IMR-90 (cell line): ENCODE results near the gene ASAP2. TPM values are rescaled to one million over a fixed set of nuclear protein-coding genes. Genes with fewer than 3 reads are reported as not detected.
A peak's percentile ranks its signal among the peaks of the same experiment; 100 is the strongest.

Experiments
- ATAC-seq: fragments of 200-7000 bp; cut with Tn5 transposase; 2 replicates; pipeline ENCODE4 v1.9.1; 2020; ENCODE audit warnings: low read depth, mild to moderate bottlenecking, moderate library complexity
- BruUV-seq: library from RNA; stranded (reverse); fragments of 400-500 nt; replicated peaks from 2 replicates; lab custom pipeline; 2021; lab: Mats Ljungman, UMichigan
- CTCF ChIA-PET: fragments of 300-600 bp; formaldehyde crosslinking; extraction: SDS; loops from one replicate; lab custom pipeline; 2021; ENCODE audit warnings: antibody characterized with exemption; lab: Yijun Ruan, JAX
- POLR2A ChIA-PET: fragments of 300-600 bp; sonication (Branson Sonifier 250); formaldehyde crosslinking; loops from one replicate; lab custom pipeline; 2022; ENCODE audit warnings: antibody characterized with exemption; ENCODE audit not compliant: unreplicated experiment; lab: Charles Lee
- DNase-seq: peaks from one replicate; pipeline ENCODE4 v3.0.0; 2013
- H2AFZ ChIP-seq: replicated peaks from 2 replicates; pipeline ENCODE3; 2013; ENCODE audit warnings: low read length, mild to moderate bottlenecking; ENCODE audit not compliant: poor library complexity
- H2AK5ac ChIP-seq: 2 replicates; pipeline ENCODE4 v1.6.1; 2013; ENCODE audit warnings: low read depth, low read length, inconsistent platforms
- H2AK9ac ChIP-seq: replicated peaks from 2 replicates; pipeline ENCODE3; 2013; ENCODE audit warnings: mild to moderate bottlenecking, low read depth, low read length, moderate library complexity; ENCODE audit not compliant: poor library complexity
- H2BK120ac ChIP-seq: 2 replicates; pipeline ENCODE4 v1.6.1; 2013; ENCODE audit warnings: low read depth, low read length, inconsistent platforms
- H2BK15ac ChIP-seq: 3 replicates; pipeline ENCODE4 v1.6.1; 2013; ENCODE audit warnings: low read depth, low read length, inconsistent platforms
- H2BK20ac ChIP-seq: 2 replicates; pipeline ENCODE4 v1.6.1; 2013; ENCODE audit warnings: low read depth, mild to moderate bottlenecking, inconsistent platforms, low read length, moderate library complexity
- H2BK5ac ChIP-seq: 2 replicates; pipeline ENCODE4 v1.6.1; 2013; ENCODE audit warnings: mild to moderate bottlenecking, low read depth, low read length, inconsistent platforms; ENCODE audit not compliant: poor library complexity, severe bottlenecking
- H3K14ac ChIP-seq: replicated peaks from 2 replicates; pipeline ENCODE4 v1.6.1; 2013; ENCODE audit warnings: low read depth, low read length, inconsistent platforms
- H3K18ac ChIP-seq: 2 replicates; pipeline ENCODE4 v1.6.1; 2013; ENCODE audit warnings: low read depth, low read length, control low read depth
- H3K23ac ChIP-seq: 2 replicates; pipeline ENCODE4 v1.6.1; 2013; ENCODE audit warnings: low read depth, low read length, inconsistent platforms
- H3K27ac ChIP-seq: 2 replicates; pipeline ENCODE4 v1.5.1; 2013; ENCODE audit warnings: mild to moderate bottlenecking, control low read depth, low read length; ENCODE audit not compliant: insufficient read depth
- H3K27me3 ChIP-seq: 2 replicates; pipeline ENCODE4 v1.6.1; 2013; ENCODE audit warnings: low read length; ENCODE audit not compliant: control insufficient read depth, insufficient read depth
- H3K36me3 ChIP-seq: 2 replicates; pipeline ENCODE4 v1.6.1; 2013; ENCODE audit warnings: low read length, mixed read lengths; ENCODE audit not compliant: control insufficient read depth, insufficient read depth
- H3K4ac ChIP-seq: 2 replicates; pipeline ENCODE4 v1.6.1; 2013; ENCODE audit warnings: low read depth, low read length, inconsistent platforms
- H3K4me1 ChIP-seq: 2 replicates; pipeline ENCODE4 v1.6.1; 2013; ENCODE audit warnings: low read length, mixed read lengths; ENCODE audit not compliant: control insufficient read depth, insufficient read depth
- H3K4me2 ChIP-seq: 2 replicates; pipeline ENCODE4 v1.6.1; 2013; ENCODE audit warnings: low read depth, mild to moderate bottlenecking, control low read depth, low read length, moderate library complexity
- H3K4me3 ChIP-seq: 2 replicates; pipeline ENCODE4 v1.5.1; 2013; ENCODE audit warnings: low read depth, mild to moderate bottlenecking, control low read depth, low read length, moderate library complexity; ENCODE audit not compliant: insufficient read depth
- H3K56ac ChIP-seq: 2 replicates; pipeline ENCODE4 v1.6.1; 2013; ENCODE audit warnings: low read length, inconsistent platforms; ENCODE audit not compliant: insufficient read depth; ENCODE audit errors: extremely low read depth
- H3K79me1 ChIP-seq, 2 experiments: 2 replicates each; pipeline ENCODE4 v1.6.1; 2013; ENCODE audit warnings: low read length in 2 of 2, inconsistent platforms in 1 of 2, low read depth in 1 of 2
- H3K9ac ChIP-seq: 2 replicates; pipeline ENCODE4 v1.6.1; 2013; ENCODE audit warnings: low read depth, low read length, control low read depth
- H3K9me1 ChIP-seq: 2 replicates; pipeline ENCODE4 v1.6.1; 2013; ENCODE audit warnings: low read length, inconsistent platforms; ENCODE audit not compliant: insufficient read depth
- H3K9me3 ChIP-seq: 2 replicates; pipeline ENCODE4 v1.6.1; 2013; ENCODE audit warnings: low read length; ENCODE audit not compliant: control insufficient read depth, insufficient read depth
- H4K20me1 ChIP-seq: 2 replicates; pipeline ENCODE4 v1.6.1; 2013; ENCODE audit warnings: low read length, inconsistent platforms; ENCODE audit not compliant: insufficient read depth
- H4K5ac ChIP-seq: 2 replicates; pipeline ENCODE4 v1.6.1; 2013; ENCODE audit warnings: mild to moderate bottlenecking, low read depth, low read length, control low read depth
- H4K8ac ChIP-seq, 2 experiments: 2 replicates each; pipeline ENCODE4 v1.6.1; 2013; ENCODE audit warnings: low read depth in 2 of 2, low read length in 2 of 2, control low read depth in 1 of 2, inconsistent platforms in 1 of 2
- H4K91ac ChIP-seq: 2 replicates; pipeline ENCODE4 v1.6.1; 2013; ENCODE audit warnings: low read depth, low read length, inconsistent platforms; ENCODE audit not compliant: insufficient read depth
- CEBPB ChIP-seq: IDR thresholded peaks from 2 replicates; pipeline ENCODE4 v1.6.1; 2012; ENCODE audit warnings: low read depth, low read length, improper control_type of control experiment
- MXI1 ChIP-seq: IDR thresholded peaks from 2 replicates; pipeline ENCODE4 v1.6.1; 2012; ENCODE audit warnings: low read depth, mild to moderate bottlenecking, low read length, moderate library complexity, borderline replicate concordance
- RFX5 ChIP-seq: IDR thresholded peaks from 2 replicates; pipeline ENCODE4 v1.8.0; 2012; ENCODE audit warnings: low read depth, mild to moderate bottlenecking, low read length, moderate library complexity
- WGBS, 2 experiments: methylation state at CpG; one replicate each; pipeline versions ENCODE4 v1.1.5 to v1.1.7; 2013; ENCODE audit warnings: missing lambda C conversion rate in 2 of 2; ENCODE audit not compliant: insufficient read length in 1 of 2; ENCODE audit errors: extremely low coverage in 2 of 2; 5-methylcytosine and 5-hydroxymethylcytosine counted together
- dilution Hi-C: fragments of 300-500 bp; cut with HindIII; formaldehyde crosslinking; loops from one replicate; pipeline ENCODE4 v1.14.3; 2018; ENCODE audit warnings: low sequenced_read_pairs; ENCODE audit not compliant: unreplicated experiment
- in situ Hi-C: fragments of 300-500 bp; cut with MboI; formaldehyde crosslinking; loops from 3 replicates; pipeline ENCODE4 v1.14.3; 2019; ENCODE audit warnings: low sequenced_read_pairs, inconsistent platforms, mixed read lengths
- intact Hi-C: fragments of 100-400 bp; cut with micrococcal nuclease; formaldehyde crosslinking; loops from 2 replicates; pipeline ENCODE4 v1.10.0; 2022
- polyA plus RNA-seq, 3 experiments: library from polyadenylated mRNA; depleted of rRNA; stranded (reverse); fragments of >200 nt; gene quantifications; 2 replicates each; pipeline ENCODE4 v1.2.3, GENCODE V29; 2012; ENCODE audit warnings: low replicate concordance in 1 of 3
- total RNA-seq: library from RNA; depleted of rRNA; stranded (reverse); fragments of >200 nt; gene quantifications from 2 replicates; pipeline ENCODE4 v1.2.3, GENCODE V29; 2012

The ASAP2 gene
- total and polyA plus RNA-seq, 2 of the 4 experiments (the other 2 are of a cell fraction) = 19.7 to 28.1 TPM

DNA sequence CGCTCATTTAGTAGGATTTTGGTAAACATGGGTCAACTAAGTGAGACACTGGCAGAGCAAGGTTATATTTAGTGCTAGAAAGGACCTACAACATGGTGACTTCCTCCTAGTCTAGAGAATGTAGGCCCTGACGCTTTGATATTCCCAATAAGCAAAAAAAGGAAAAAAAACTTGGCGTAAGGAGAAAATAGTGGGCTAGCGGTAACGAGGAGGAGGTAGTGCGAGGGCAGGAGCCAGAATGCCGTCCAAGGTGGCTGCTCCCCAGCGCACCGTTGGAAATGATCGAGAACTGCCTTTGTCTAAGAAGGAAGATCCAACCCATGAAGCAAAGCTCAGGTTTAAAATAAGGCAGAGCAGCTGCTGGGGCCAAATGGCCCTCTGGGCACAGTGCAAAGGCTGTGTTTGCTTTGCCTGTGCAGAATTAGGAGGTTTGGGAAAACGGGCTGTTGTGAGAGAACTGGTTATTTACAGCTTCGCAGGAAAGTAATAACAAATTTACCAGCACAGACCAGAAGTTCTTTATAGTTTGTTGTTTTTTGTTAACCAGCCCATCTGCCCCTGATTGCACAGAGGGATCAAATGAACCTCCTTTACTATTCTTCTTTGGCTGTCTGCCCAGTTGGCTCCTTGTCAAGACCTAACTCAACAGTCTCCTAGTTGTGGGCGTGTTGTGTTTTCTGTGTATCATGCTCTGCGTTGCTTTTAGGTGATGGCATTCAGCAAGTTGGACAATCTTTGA, 130.1 kb downstream of the ASAP2 start:
- Histone ChIP-seq H4K91ac (no peak overlapping the region), H3K56ac (no peak overlapping the region), H3K4me3 (no peak overlapping the region), H3K9me3 (no peaks in the 10 kb centered on the region), H3K4me2 (peak overlapping the region; percentile 18; the same call in 1 of the 2 replicates), H3K4me1 (peaks cover 8% of the 10 kb centered on the region), H3K27me3 (no peaks in the 10 kb centered on the region), H3K18ac (peak overlapping the region; percentile 42), H3K36me3 (peaks cover 21% of the 10 kb centered on the region), H2AK9ac (no peak overlapping the region), H3K9ac (no peak overlapping the region), H4K8ac (no peak overlapping the region), H3K23ac (peak overlapping the region; percentile 3; the same call in 1 of the 2 replicates), H2BK5ac (peak overlapping the region; percentile 50), H2AFZ (peak overlapping the region; percentile 11), H3K14ac (peak overlapping the region; percentile 47), H3K9me1 (peaks cover 21% of the 10 kb centered on the region), H2BK120ac (peak overlapping the region; percentile 14; the same call in 1 of the 2 replicates), H3K4ac (peak overlapping the region; percentile 19), H2BK20ac (no peak overlapping the region), H4K5ac (peak overlapping the region; percentile 40), H3K27ac (peak overlapping the region; percentile 22; the same call in 1 of the 2 replicates), H3K79me1 (peaks cover 23 to 61% of the 10 kb centered on the region in 2 experiments), H4K20me1 (peaks cover 21% of the 10 kb centered on the region), H2BK15ac (peak overlapping the region; percentile 0; the same call in 1 of the 3 replicates), H2AK5ac (peak overlapping the region; percentile 69; the same call in 1 of the 2 replicates)
- TF ChIP-seq CEBPB (peak; percentile 61), RFX5 (no peak), MXI1 (0 out of 2 replicates have a peak, but pooled peaks have one; percentile 38)
- in situ Hi-C loops = loop anchor here (10.0 to 25.0 kb wide), 3 partner anchors 132 to 474 kb away; partner anchors contain the start of gene ASAP2
- dilution Hi-C loops = no loop called here
- DNase-seq = peak; percentile 97
- ATAC-seq = peak; percentile 75
- ChIA-PET CTCF (interaction anchor here (1.1 kb wide), 1 partner anchor 34 kb away, joined by 3 read pairs; no protein-coding TSS in a partner anchor), POLR2A (no interaction called here)
- 100% methylated on average over 1 of the region's 14 CpGs; no CpG with 5 or more reads in 1 of the 2 experiments for WGBS, 2 experiments
- intact Hi-C loops = loop anchor here (1.0 kb wide), 1 partner anchor 130 kb away; the partner anchor contains the start of gene ASAP2
- no TSS peak for BruUV-seq
